Endothelial cell of umbilical vein (primary cell): ENCODE measurements around the gene TAF13. TPM values are rescaled to one million over a fixed set of nuclear protein-coding genes. Genes with fewer than 3 reads are reported as not detected.

ENCODE experiments used
- BruUV-seq: library from RNA; stranded (reverse); fragments of 400-500 nt; replicated peaks from 2 replicates; lab custom pipeline; 2021; lab: Mats Ljungman, UMichigan
- CTCF ChIA-PET: fragments of 300-600, 350-600 bp; sonication (Branson Sonifier 250); formaldehyde crosslinking; loops from one replicate; lab custom pipeline; 2021; ENCODE audit warnings: antibody characterized with exemption, inconsistent platforms; lab: Charles Lee
- POLR2A ChIA-PET: fragments of 300-600, 350-600 bp; sonication (Branson Sonifier 250); formaldehyde crosslinking; loops from one replicate; lab custom pipeline; 2021; ENCODE audit warnings: antibody characterized with exemption, inconsistent platforms; lab: Charles Lee
- DNase-seq: peaks from one replicate; pipeline ENCODE4 v3.0.0-alpha.2; 2011; ENCODE audit warnings: low read depth, low spot score
- FAIRE-seq: peaks from 2 replicates; lab custom pipeline; 2011; peaks lifted over from hg19 to GRCh38; lab: Jason Lieb, UNC
- H2AFZ ChIP-seq: 2 replicates; pipeline ENCODE4 v1.6.0; 2012; ENCODE audit warnings: low read depth, low read length, control low read depth, inconsistent platforms
- H3K27ac ChIP-seq: 2 replicates; pipeline ENCODE4 v1.5.1; 2011; ENCODE audit warnings: low read depth, mild to moderate bottlenecking, control low read depth, low read length, moderate library complexity; ENCODE audit not compliant: insufficient read depth
- H3K27me3 ChIP-seq, 2 experiments: 2 replicates each; pipeline versions ENCODE4 v1.6.0 to v1.6.1; 2011; ENCODE audit warnings: low read length in 2 of 2, mixed read lengths in 1 of 2; ENCODE audit not compliant: control insufficient read depth in 2 of 2, insufficient read depth in 2 of 2
- H3K36me3 ChIP-seq, 2 experiments: 2 replicates in 1 of 2; 3 replicates in 1 of 2; pipeline ENCODE4 v1.5.1; 2011; ENCODE audit warnings: low read length in 2 of 2, mild to moderate bottlenecking in 1 of 2, moderate library complexity in 1 of 2; ENCODE audit not compliant: control insufficient read depth in 2 of 2, insufficient read depth in 2 of 2; ENCODE audit errors: extremely low read depth in 1 of 2
- H3K4me1 ChIP-seq: 3 replicates; pipeline ENCODE4 v1.5.1; 2011; ENCODE audit warnings: mild to moderate bottlenecking, low read length; ENCODE audit not compliant: control insufficient read depth, insufficient read depth; ENCODE audit errors: extremely low read depth
- H3K4me2 ChIP-seq: 2 replicates; pipeline ENCODE4 v1.6.1; 2011; ENCODE audit warnings: low read length, control low read depth, mixed read lengths; ENCODE audit not compliant: insufficient read depth
- H3K4me3 ChIP-seq, 3 experiments: fragments of 200-600 bp in 1 of 3; sonication (generic), shearing (Covaris generic) in 1 of 3; replicated peaks in 1 of 3; 2 replicates each; pipeline ENCODE4 v1.5.1; 2011 to 2016; ENCODE audit warnings: control low read depth in 3 of 3, low read length in 3 of 3, mild to moderate bottlenecking in 2 of 3, inconsistent platforms in 1 of 3, low read depth in 1 of 3, moderate library complexity in 1 of 3; ENCODE audit not compliant: insufficient read depth in 1 of 3
- H3K79me2 ChIP-seq: 2 replicates; pipeline ENCODE4 v1.6.0; 2012; ENCODE audit warnings: low read length, inconsistent platforms; ENCODE audit not compliant: control insufficient read depth, insufficient read depth
- H3K9ac ChIP-seq: replicated peaks from 2 replicates; pipeline ENCODE3; 2011; ENCODE audit warnings: low read length, control low read depth; ENCODE audit not compliant: insufficient read depth; ENCODE audit errors: extremely low read depth
- H3K9me1 ChIP-seq: replicated peaks from 3 replicates; pipeline ENCODE4 v1.6.0; 2011; ENCODE audit warnings: mild to moderate bottlenecking, low read length; ENCODE audit not compliant: control insufficient read depth, insufficient read depth; ENCODE audit errors: extremely low read depth
- H3K9me3 ChIP-seq: replicated peaks from 2 replicates; pipeline ENCODE4 v1.5.1; 2012; ENCODE audit warnings: low read length, inconsistent platforms; ENCODE audit not compliant: control insufficient read depth, insufficient read depth
- H4K20me1 ChIP-seq: replicated peaks from 2 replicates; pipeline ENCODE3; 2011; ENCODE audit warnings: mild to moderate bottlenecking, low read length; ENCODE audit not compliant: control insufficient read depth, insufficient read depth; ENCODE audit errors: extremely low read depth
- EZH2 ChIP-seq: IDR thresholded peaks from 2 replicates; pipeline ENCODE4 v1.6.1; 2012; ENCODE audit warnings: borderline replicate concordance, low read depth, mild to moderate bottlenecking, moderate library complexity, low read length, inconsistent platforms; ENCODE audit not compliant: severe bottlenecking
- FOS ChIP-seq: IDR thresholded peaks from 2 replicates; pipeline ENCODE4 v1.6.1; 2011; ENCODE audit warnings: mild to moderate bottlenecking, low read length, moderate library complexity, borderline replicate concordance; ENCODE audit not compliant: insufficient read depth
- GATA2 ChIP-seq: IDR thresholded peaks from 2 replicates; pipeline ENCODE4 v1.7.0; 2011; ENCODE audit warnings: low read depth, mild to moderate bottlenecking, moderate library complexity, mixed read lengths, low read length; ENCODE audit not compliant: insufficient read length, insufficient read depth
- JUN ChIP-seq: IDR thresholded peaks from 2 replicates; pipeline ENCODE4 v1.6.1; 2011; ENCODE audit warnings: borderline replicate concordance, low read depth; ENCODE audit not compliant: insufficient read length, insufficient read depth
- MYC ChIP-seq: IDR thresholded peaks from one replicate; pipeline ENCODE4 v1.6.1; 2011; ENCODE audit warnings: mild to moderate bottlenecking, low read depth, low read length
- POLR2A ChIP-seq: IDR thresholded peaks from 2 replicates; pipeline ENCODE4 v1.6.1; 2012; ENCODE audit warnings: low read depth, mild to moderate bottlenecking, control low read depth, low read length
- POLR2AphosphoS5 ChIP-seq: IDR thresholded peaks from 2 replicates; pipeline ENCODE4 v1.6.1; 2012; ENCODE audit warnings: low read depth, mild to moderate bottlenecking, control low read depth, low read length, moderate library complexity; ENCODE audit not compliant: insufficient read depth
- dilution Hi-C: fragments of 300-500 bp; cut with MboI; formaldehyde crosslinking; loops from one replicate; pipeline ENCODE4 v1.15.0; 2019; ENCODE audit warnings: low sequenced_read_pairs; ENCODE audit not compliant: extremely low pct_ligation_motif_present
- intact Hi-C: fragments of 100-400 bp; cut with micrococcal nuclease; formaldehyde crosslinking; loops from one replicate; pipeline ENCODE4 v1.10.0; 2022
- polyA plus RNA-seq, 4 experiments: library from polyadenylated mRNA; depleted of rRNA in 3 of 4; stranded (reverse) in 3 of 4; unstranded in 1 of 4; fragments of >200 nt; gene quantifications; 2 replicates each; pipeline versions ENCODE4 v1.2.1 to v1.2.3, GENCODE V29; 2011 to 2012; ENCODE audit warnings: missing spikeins in 1 of 4
- total RNA-seq: library from RNA; stranded (reverse); gene quantifications from 2 replicates; pipeline ENCODE4 v1.2.3, GENCODE V29; 2021
- TF ChIP-seq, protein P1 (sequence below), 2 donors: IDR thresholded peaks; 1 replicate in 1 of 2; 2 replicates in 1 of 2; pipeline ENCODE4 v1.5.1; 2011; ENCODE audit warnings: low read length in 2 of 2, mild to moderate bottlenecking in 2 of 2, moderate library complexity in 2 of 2, control low read depth in 1 of 2, inconsistent platforms in 1 of 2, low read depth in 1 of 2; ENCODE audit not compliant: insufficient read depth in 1 of 2; ENCODE audit errors: extremely low read depth in 1 of 2
- TF ChIP-seq, protein P2 (sequence below): IDR thresholded peaks from 2 replicates; pipeline ENCODE4 v1.6.1; 2011; ENCODE audit not compliant: insufficient read depth, insufficient read length

TAF13 gene
- total and polyA plus RNA-seq, 2 donors (not counting 3 experiments of a cell fraction or from before 2014, with no cell fraction given) = 14.8 to 42.3 TPM

DNA sequence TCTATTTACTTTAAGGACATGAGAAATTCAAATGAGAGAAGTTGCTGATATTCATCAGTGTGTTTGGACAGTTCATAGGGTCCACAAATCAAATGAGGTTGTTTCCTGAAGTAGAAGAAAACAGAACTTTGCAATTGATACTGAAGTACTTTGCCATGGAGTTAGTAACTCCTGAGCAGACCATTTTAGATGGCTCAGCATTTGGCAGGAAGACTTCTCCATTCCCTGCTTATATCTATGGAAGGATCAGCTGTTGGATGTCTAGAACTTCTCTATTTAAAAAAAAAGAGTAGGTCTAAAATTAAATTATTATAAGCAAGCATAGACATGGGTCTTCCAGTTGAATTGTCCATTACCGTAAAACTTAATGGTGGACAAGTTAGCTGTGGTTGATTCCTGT, 19.8 kb upstream of the TAF13 start:
- no peak for FAIRE-seq
- peaks cover 29% of the 10 kb centered on the region for H3K79me2 ChIP-seq
- POLR2A ChIA-PET = no interaction called here

More for the DNA sequence above, 19.8 kb upstream of the TAF13 start:
- CTCF ChIA-PET = interaction anchor here (0.7 to 1.9 kb wide), 3 partner anchors 12 to 68 kb away, joined by 3 to 6 read pairs (median 5); no protein-coding TSS in a partner anchor
- no TSS peak for BruUV-seq
- H3K27ac ChIP-seq = no peak overlapping the region
- intact Hi-C loops (loop anchor here (10.0 kb wide), 1 partner anchor 939 kb away; the partner anchor contains the start of gene STRIP1), dilution Hi-C loops (no loop called here)
- DNase-seq = no peak
- H3K4me1 ChIP-seq = peaks cover 13% of the 10 kb centered on the region
- no peak overlapping the region for H2AFZ ChIP-seq
- H3K9me3 ChIP-seq = no peaks in the 10 kb centered on the region
- no peak overlapping the region for H3K9ac ChIP-seq
- H3K36me3 ChIP-seq = peaks cover 2 to 6% of the 10 kb centered on the region in 2 experiments
- no peak overlapping the region for H3K4me3 ChIP-seq
- no peak overlapping the region for H3K4me2 ChIP-seq
- no peak for TF ChIP-seq FOS
- TF ChIP-seq, protein P1, sequence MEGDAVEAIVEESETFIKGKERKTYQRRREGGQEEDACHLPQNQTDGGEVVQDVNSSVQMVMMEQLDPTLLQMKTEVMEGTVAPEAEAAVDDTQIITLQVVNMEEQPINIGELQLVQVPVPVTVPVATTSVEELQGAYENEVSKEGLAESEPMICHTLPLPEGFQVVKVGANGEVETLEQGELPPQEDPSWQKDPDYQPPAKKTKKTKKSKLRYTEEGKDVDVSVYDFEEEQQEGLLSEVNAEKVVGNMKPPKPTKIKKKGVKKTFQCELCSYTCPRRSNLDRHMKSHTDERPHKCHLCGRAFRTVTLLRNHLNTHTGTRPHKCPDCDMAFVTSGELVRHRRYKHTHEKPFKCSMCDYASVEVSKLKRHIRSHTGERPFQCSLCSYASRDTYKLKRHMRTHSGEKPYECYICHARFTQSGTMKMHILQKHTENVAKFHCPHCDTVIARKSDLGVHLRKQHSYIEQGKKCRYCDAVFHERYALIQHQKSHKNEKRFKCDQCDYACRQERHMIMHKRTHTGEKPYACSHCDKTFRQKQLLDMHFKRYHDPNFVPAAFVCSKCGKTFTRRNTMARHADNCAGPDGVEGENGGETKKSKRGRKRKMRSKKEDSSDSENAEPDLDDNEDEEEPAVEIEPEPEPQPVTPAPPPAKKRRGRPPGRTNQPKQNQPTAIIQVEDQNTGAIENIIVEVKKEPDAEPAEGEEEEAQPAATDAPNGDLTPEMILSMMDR (IDR thresholded peaks at IDR 0.05; ENCODE audit: extremely low read depth in 1 of 2, insufficient read depth in 1 of 2, low read depth in 1 of 2, low read length in 2 of 2) = no peak
- TF ChIP-seq POLR2A = no peak
- TF ChIP-seq GATA2 = no peak
- no peak for TF ChIP-seq POLR2AphosphoS5
- TF ChIP-seq MYC = no peak
- no peak for TF ChIP-seq JUN
- TF ChIP-seq, protein P2, sequence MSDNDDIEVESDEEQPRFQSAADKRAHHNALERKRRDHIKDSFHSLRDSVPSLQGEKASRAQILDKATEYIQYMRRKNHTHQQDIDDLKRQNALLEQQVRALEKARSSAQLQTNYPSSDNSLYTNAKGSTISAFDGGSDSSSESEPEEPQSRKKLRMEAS = no peak
- TF ChIP-seq EZH2 = no peak
- no peaks in the 10 kb centered on the region for H4K20me1 ChIP-seq
- no peaks in the 10 kb centered on the region for H3K27me3 ChIP-seq
- no peaks in the 10 kb centered on the region for H3K9me1 ChIP-seq
